ENCODE results near the gene HEBP2. TPM values are rescaled to one million over a fixed set of nuclear protein-coding genes. Genes with fewer than 3 reads are reported as not detected.
A peak's percentile ranks its signal among the peaks of the same experiment; 100 is the strongest.

Gene HEBP2
- total RNA-seq, 2 donors from 2014 or later, result 32.9 to 50.4 TPM

GRCh38 chr6:138382498-138383265 is 21.3 kb upstream of the HEBP2 start:
- Mint-ChIP-seq H3K36me3 (ENCODE audit: low read depth) (no peaks in the 10 kb centered on the region), H3K27ac (no peak overlapping the region), H3K4me3 (no peak overlapping the region), H3K4me1 (no peaks in the 10 kb centered on the region), H3K27me3 (peaks cover 15% of the 10 kb centered on the region)
- DNase-seq (no peak), ATAC-seq (no peak)
- H3K9me3 ChIP-seq (ENCODE audit: control insufficient read depth, low read length, poor library complexity, severe bottlenecking), result no peaks in the 10 kb centered on the region

GRCh38 chr6:138383776-138384175 is 20.2 kb upstream of the HEBP2 start:
- no peak overlapping the region for H3K27ac Mint-ChIP-seq
- no peak for DNase-seq
- H3K4me3 Mint-ChIP-seq, result no peak overlapping the region
- no peak for ATAC-seq
- no peaks in the 10 kb centered on the region for H3K9me3 ChIP-seq (ENCODE audit: control insufficient read depth, low read length, poor library complexity, severe bottlenecking)
- peaks cover 20% of the 10 kb centered on the region for H3K27me3 Mint-ChIP-seq
- H3K36me3 Mint-ChIP-seq (ENCODE audit: low read depth), result no peaks in the 10 kb centered on the region
- H3K4me1 Mint-ChIP-seq, result peaks cover 2% of the 10 kb centered on the region

- ATAC-seq, result no peak
- H3K36me3 Mint-ChIP-seq (ENCODE audit: low read depth), result peaks cover 4% of the 10 kb centered on the region
- peaks cover 39% of the 10 kb centered on the region for H3K27me3 Mint-ChIP-seq
- H3K9me3 ChIP-seq (ENCODE audit: control insufficient read depth, low read length, poor library complexity, severe bottlenecking), result no peaks in the 10 kb centered on the region
- DNase-seq, result no peak
- H3K4me3 Mint-ChIP-seq, result no peak overlapping the region
- H3K27ac Mint-ChIP-seq, result no peak overlapping the region
- peaks cover 2% of the 10 kb centered on the region for H3K4me1 Mint-ChIP-seq
Observed at GRCh38 chr6:138386897-138387296, 17.1 kb upstream of the HEBP2 start.

GRCh38 chr6:138387577-138388368 is 16.2 kb upstream of the HEBP2 start:
- H3K27ac Mint-ChIP-seq, result no peak overlapping the region
- H3K27me3 Mint-ChIP-seq, result peaks cover 37% of the 10 kb centered on the region
- H3K9me3 ChIP-seq (ENCODE audit: control insufficient read depth, low read length, poor library complexity, severe bottlenecking), result no peaks in the 10 kb centered on the region
- no peak overlapping the region for H3K4me3 Mint-ChIP-seq
- peaks cover 4% of the 10 kb centered on the region for H3K36me3 Mint-ChIP-seq (ENCODE audit: low read depth)
- peaks cover 2% of the 10 kb centered on the region for H3K4me1 Mint-ChIP-seq
- ATAC-seq (no peak), DNase-seq (no peak)

- H3K36me3 Mint-ChIP-seq (ENCODE audit: low read depth), result peaks cover 5% of the 10 kb centered on the region
- H3K4me3 Mint-ChIP-seq, result no peak overlapping the region
- H3K9me3 ChIP-seq (ENCODE audit: control insufficient read depth, low read length, poor library complexity, severe bottlenecking), result no peaks in the 10 kb centered on the region
- DNase-seq (no peak), ATAC-seq (no peak)
- H3K27ac Mint-ChIP-seq, result no peak overlapping the region
- peaks cover 40% of the 10 kb centered on the region for H3K27me3 Mint-ChIP-seq
- H3K4me1 Mint-ChIP-seq, result peaks cover 5% of the 10 kb centered on the region
Observed at GRCh38 chr6:138389551-138389950, 14.5 kb upstream of the HEBP2 start.

- no peaks in the 10 kb centered on the region for H3K9me3 ChIP-seq (ENCODE audit: control insufficient read depth, low read length, poor library complexity, severe bottlenecking)
- Mint-ChIP-seq H3K27ac (no peak overlapping the region), H3K36me3 (ENCODE audit: low read depth) (peaks cover 2% of the 10 kb centered on the region), H3K4me3 (no peak overlapping the region), H3K4me1 (peaks cover 3% of the 10 kb centered on the region), H3K27me3 (peaks cover 37% of the 10 kb centered on the region)
- DNase-seq (no peak), ATAC-seq (no peak)
Observed at GRCh38 chr6:138393871-138394783, 9.9 kb upstream of the HEBP2 start.

GRCh38 chr6:138396709-138397108 is 7.3 kb upstream of the HEBP2 start:
- no peak overlapping the region for H3K27ac Mint-ChIP-seq
- H3K36me3 Mint-ChIP-seq (ENCODE audit: low read depth), result peaks cover 2% of the 10 kb centered on the region
- DNase-seq (no peak), ATAC-seq (no peak)
- H3K9me3 ChIP-seq (ENCODE audit: control insufficient read depth, low read length, poor library complexity, severe bottlenecking), result no peaks in the 10 kb centered on the region
- peaks cover 23% of the 10 kb centered on the region for H3K27me3 Mint-ChIP-seq
- no peak overlapping the region for H3K4me3 Mint-ChIP-seq
- H3K4me1 Mint-ChIP-seq, result peaks cover 3% of the 10 kb centered on the region

GRCh38 chr6:138397128-138398122 is 6.6 kb upstream of the HEBP2 start:
- no peak for ATAC-seq
- H3K27me3 Mint-ChIP-seq, result peaks cover 20% of the 10 kb centered on the region
- no peak overlapping the region for H3K4me3 Mint-ChIP-seq
- no peak for DNase-seq
- no peak overlapping the region for H3K27ac Mint-ChIP-seq
- no peaks in the 10 kb centered on the region for H3K9me3 ChIP-seq (ENCODE audit: control insufficient read depth, low read length, poor library complexity, severe bottlenecking)
- peaks cover 2% of the 10 kb centered on the region for H3K36me3 Mint-ChIP-seq (ENCODE audit: low read depth)
- H3K4me1 Mint-ChIP-seq, result peaks cover 3% of the 10 kb centered on the region

GRCh38 chr6:138400326-138400725 is 3.7 kb upstream of the HEBP2 start:
- ATAC-seq (no peak), DNase-seq (no peak)
- no peaks in the 10 kb centered on the region for H3K9me3 ChIP-seq (ENCODE audit: control insufficient read depth, low read length, poor library complexity, severe bottlenecking)
- Mint-ChIP-seq H3K27ac (no peak overlapping the region), H3K27me3 (peaks cover 11% of the 10 kb centered on the region), H3K36me3 (ENCODE audit: low read depth) (no peaks in the 10 kb centered on the region), H3K4me1 (peaks cover 5% of the 10 kb centered on the region), H3K4me3 (no peak overlapping the region)

GRCh38 chr6:138401960-138402837 is 1.8 kb upstream of the HEBP2 start:
- ATAC-seq (no peak), DNase-seq (no peak)
- Mint-ChIP-seq H3K27ac (no peak overlapping the region), H3K27me3 (peaks cover 5% of the 10 kb centered on the region), H3K4me1 (peaks cover 12% of the 10 kb centered on the region), H3K4me3 (peak overlapping the region; percentile 31), H3K36me3 (ENCODE audit: low read depth) (no peaks in the 10 kb centered on the region)
- H3K9me3 ChIP-seq (ENCODE audit: control insufficient read depth, low read length, poor library complexity, severe bottlenecking), result no peaks in the 10 kb centered on the region

- no peaks in the 10 kb centered on the region for H3K9me3 ChIP-seq (ENCODE audit: control insufficient read depth, low read length, poor library complexity, severe bottlenecking)
- Mint-ChIP-seq H3K36me3 (ENCODE audit: low read depth) (no peaks in the 10 kb centered on the region), H3K27ac (peak overlapping the region; percentile 80), H3K4me3 (peak overlapping the region; percentile 83), H3K27me3 (peaks cover 1% of the 10 kb centered on the region), H3K4me1 (peaks cover 14% of the 10 kb centered on the region)
- ATAC-seq, result no peak
- DNase-seq, result no peak
Observed at GRCh38 chr6:138402838-138403187, 1.2 kb upstream of the HEBP2 start.

All from T-helper 17 cell (primary cell).